IPS-18c (cell line): Measurements from ENCODE around the gene MYO18A.
"Not testable (repeated sequence)": the region's sequence is repeated elsewhere in the genome, so short reads cannot be mapped to it uniquely, and the experiment has no call there.

Source experiments
- H3K4me3 ChIP-seq: 2 replicates; pipeline ENCODE4 v1.7.0; 2013; ENCODE audit warnings: low read depth, mild to moderate bottlenecking, low read length, moderate library complexity; ENCODE audit not compliant: insufficient read depth
- H3K9me3 ChIP-seq: one replicate; pipeline ENCODE4 v1.6.1; 2013; ENCODE audit warnings: mild to moderate bottlenecking, low read length, moderate library complexity; ENCODE audit not compliant: control insufficient read depth, insufficient read depth

MYO18A gene

DNA sequence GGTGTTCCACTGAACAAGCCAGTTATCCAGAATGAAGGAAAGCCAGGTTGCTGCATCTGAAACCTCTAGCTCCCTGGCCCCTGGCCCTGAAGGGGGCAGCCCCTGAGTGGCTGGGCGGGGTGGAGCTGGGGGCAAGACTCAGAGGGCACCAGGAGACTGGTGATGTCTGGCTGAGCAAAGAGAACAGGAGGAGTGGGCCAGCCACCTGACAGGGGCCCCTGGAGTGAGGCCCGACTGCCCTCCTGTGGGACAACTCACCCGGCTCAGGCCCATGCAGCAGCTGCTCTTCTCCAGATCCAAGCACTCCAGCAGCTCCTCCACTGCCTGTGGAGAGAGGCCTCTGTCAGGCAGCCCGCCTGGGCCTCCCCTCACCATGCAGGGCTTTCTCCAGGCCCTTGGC lies 76.9 kb downstream of the MYO18A start:
- H3K4me3 ChIP-seq = no peak overlapping the region
- no peaks in the 10 kb centered on the region for H3K9me3 ChIP-seq

DNA sequence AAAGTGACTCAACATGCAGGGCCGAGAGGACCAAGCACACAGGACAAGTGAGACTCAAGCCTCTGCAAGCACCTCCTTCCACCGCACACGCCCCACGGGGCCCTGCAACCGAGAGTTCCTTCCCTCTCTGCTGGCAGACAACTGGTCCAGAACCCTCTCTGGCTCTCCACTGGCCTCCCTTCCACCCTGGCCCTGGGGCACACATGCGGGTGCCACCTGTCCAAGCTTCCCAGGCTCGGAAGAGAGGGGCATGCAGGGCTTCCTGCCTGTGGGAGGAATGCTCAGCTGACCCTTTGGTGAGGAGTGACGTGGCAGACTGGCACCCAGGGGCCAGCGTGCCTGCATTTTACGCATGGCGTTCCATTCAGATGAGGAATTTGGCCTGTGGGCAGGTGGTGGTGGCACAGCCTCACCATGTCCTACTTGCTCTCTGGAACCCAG lies 77.4 kb downstream of the MYO18A start:
- Histone ChIP-seq H3K9me3 (no peaks in the 10 kb centered on the region), H3K4me3 (no peak overlapping the region)

DNA sequence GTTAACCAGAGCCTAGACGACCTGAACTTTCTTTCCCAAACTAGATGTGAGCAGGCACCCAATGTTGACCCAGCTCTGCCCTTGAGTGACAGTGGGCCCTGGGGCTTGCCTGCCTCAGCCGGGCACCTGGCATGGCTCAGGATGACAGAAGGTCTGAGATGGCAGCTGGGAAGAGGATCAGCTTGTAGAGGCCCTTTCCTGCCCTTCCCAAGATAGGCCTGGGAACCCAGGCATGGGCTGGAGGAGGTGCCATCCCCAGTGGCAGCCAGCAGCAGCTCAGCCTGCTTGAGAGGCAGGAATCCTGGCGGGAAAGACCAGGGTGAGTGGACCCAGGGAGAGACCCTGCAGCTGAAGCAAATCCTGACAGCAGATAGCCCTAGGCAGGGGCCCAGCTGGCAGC lies 78.2 kb downstream of the MYO18A start:
- H3K9me3 ChIP-seq = no peaks in the 10 kb centered on the region
- no peak overlapping the region for H3K4me3 ChIP-seq

DNA sequence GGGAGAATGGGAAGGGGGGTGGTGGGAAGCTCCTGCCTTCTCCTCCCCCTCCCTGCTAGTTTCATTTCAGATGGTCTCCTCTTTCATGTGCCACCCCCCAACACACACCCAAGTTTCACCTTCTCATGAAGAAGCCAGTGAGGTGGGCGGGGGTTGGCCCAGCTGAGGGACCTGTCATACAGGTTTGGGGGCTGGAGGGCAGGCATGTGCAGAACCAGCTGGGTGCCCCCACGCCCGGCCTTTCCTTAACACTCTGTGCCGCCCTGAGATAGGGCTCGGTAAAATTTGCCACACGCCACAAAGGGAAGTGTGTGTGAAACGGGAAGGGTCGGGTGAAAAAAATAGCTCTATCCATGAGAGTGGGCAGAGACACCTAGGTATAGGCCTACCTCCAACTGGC lies 79.9 kb downstream of the MYO18A start:
- no peak overlapping the region for H3K4me3 ChIP-seq
- no peaks in the 10 kb centered on the region for H3K9me3 ChIP-seq

DNA sequence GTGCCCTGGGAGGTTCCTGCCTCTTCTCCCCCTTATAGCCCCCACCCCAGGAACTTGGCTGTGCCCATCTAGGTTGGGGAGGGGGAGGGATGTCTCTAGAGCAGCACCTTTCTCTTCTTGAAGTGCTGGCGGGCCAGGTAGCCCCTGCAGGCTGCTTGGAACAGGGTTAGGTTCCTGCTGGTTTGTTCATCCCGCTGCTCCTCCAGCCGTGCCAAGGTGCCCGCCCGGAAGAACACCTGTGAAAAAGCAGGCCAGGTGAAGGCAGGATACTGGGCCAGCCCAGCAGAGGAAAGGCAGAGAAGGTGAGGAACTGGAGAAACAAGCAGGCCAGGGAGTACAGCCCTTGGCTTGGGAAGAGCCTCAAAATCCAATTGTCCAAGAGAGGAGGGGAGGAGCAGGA lies 80.7 kb downstream of the MYO18A start:
- no peaks in the 10 kb centered on the region for H3K9me3 ChIP-seq
- no peak overlapping the region for H3K4me3 ChIP-seq

DNA sequence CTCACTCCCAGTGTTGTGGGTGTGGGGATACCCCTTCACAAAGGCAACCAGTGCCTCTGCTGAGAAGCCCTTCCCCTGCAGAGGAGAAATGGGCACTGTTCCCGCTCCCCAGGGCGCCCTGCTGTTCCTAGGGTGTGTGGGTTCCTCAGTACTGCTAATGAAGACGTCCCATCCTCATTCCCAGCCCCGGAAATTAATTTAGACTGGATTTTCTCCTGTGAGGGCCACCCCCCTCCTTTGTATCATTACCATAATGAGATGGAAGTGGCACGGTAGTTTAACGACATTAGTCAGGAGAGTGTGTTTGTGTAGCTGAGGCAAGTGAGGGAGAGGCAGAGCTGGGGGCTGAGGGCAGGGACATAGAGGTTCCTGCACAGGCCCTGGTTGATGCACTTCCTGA lies 84.1 kb downstream of the MYO18A start:
- H3K9me3 ChIP-seq = no peaks in the 10 kb centered on the region
- no peak overlapping the region for H3K4me3 ChIP-seq

DNA sequence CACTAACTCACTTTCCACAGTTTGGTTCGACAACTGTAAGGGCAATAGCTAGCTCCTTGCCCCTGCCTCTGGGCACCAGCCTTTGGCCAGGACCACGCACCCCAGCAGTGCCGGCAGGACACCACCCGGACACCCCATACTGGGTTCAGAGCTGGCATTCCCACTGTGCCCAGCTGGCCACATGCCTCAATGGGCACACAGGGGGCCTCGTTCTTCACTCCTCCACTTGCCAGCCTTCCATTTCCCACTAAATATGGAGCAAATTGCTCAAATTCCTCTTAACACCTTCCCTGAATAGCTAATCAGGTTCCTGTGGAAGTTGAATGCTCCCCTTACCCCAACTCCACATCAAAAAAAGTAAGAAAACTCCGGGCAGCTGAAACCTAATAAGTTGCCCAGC lies 84.8 kb downstream of the MYO18A start:
- no peak overlapping the region for H3K4me3 ChIP-seq
- no peaks in the 10 kb centered on the region for H3K9me3 ChIP-seq

DNA sequence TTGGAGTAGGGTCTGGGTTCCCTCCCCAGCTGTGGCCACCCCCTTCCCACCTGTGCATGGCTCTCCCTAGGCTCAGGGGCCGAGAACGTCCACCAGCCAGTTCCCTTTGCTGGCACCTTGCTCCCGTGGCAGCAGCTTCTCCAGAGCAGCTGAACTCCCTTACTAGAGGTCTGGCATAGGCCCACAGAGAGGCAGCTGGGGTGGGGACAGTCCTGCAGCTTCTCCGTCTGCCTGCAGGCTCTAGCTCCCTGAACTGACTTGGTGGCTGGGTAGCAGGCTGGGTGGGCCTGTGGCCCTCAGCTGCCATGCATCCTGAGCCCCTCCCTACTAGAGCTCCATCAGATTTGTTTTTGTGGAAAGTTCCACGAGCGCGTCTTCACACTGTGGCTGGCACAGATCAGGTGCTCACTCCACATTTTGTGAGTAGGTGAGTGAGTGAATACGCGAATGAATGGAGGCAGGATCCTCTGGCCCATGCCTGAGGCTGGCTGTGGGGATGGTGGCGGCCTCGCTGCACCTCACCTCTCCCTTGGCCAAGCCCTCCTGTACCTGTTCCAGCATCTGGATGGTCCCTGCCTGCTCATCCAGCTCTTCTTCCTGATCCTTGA lies 86.0 kb downstream of the MYO18A start:
- Histone ChIP-seq H3K9me3 (no peaks in the 10 kb centered on the region), H3K4me3 (no peak overlapping the region)

DNA sequence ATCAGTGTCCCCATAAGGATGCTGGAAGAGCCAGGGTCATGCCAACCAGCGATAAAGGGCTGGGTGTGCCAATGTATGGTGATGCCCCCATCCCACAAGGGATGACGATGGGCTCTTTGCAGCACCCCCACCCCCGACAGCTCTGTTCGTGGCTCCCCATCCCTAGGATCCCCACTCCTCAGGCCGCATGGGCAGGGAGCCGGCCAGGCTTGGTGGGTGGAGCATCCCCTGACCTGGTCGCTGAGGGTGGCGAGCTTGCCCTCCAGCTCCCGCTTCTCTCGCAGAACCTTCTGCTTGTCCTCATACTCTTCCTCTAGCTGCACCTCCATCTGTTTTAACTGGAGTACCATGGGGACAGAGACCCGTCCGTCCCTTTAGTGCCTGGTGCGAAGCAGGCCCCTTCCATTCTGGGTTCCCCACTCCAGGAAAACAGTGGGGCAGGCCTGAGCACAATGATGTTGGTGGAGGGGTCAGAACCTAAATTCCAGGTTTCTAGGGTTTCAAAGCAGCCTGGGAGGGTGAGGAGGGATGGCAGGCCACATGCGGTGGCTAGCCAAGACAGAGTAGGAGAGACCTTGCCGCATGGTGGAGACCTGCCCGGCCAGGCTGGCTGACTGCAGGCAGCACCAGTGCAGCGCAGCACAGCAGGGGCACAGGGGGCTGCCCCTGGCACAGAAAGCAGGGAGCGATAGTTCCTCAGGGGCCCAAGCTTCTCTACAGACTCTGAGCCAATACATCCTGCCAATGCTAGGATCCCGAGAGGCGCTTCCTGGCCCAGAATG lies 86.9 kb downstream of the MYO18A start:
- H3K9me3 ChIP-seq = no peaks in the 10 kb centered on the region
- no peak overlapping the region for H3K4me3 ChIP-seq

DNA sequence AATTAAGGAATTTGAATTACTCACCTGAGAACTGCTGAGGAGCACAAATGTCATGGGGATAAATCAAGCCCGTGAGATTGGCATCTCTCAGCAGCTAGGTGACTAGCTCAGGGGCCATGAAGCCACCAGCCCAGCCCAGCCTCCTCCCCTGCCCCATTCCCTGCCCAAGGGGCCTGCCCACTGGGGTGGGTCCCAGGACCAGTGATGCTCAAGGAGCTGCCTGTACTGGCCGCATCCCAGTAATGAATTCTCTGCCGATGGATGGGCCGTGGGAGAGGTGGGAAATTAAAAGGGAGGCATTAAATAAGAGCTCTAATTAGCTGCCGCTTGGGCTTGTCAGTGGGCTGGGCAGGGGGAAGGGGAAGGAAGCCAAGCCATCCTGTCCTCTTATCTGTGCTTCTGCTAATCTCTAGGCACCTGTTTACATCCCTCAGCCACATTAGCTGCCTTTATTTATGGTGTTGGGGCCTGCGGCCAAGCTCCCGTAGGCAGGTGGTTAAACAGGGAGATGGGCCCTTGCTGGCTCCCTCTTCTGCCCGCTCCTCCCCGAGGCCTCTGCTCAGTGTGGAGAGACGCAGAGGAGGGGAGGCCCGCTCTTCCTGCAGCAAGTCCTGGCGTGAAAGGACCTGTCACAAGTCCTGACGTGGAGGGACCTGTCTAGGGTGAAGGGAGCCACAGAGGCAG lies 88.5 kb downstream of the MYO18A start:
- no peak overlapping the region for H3K4me3 ChIP-seq

DNA sequence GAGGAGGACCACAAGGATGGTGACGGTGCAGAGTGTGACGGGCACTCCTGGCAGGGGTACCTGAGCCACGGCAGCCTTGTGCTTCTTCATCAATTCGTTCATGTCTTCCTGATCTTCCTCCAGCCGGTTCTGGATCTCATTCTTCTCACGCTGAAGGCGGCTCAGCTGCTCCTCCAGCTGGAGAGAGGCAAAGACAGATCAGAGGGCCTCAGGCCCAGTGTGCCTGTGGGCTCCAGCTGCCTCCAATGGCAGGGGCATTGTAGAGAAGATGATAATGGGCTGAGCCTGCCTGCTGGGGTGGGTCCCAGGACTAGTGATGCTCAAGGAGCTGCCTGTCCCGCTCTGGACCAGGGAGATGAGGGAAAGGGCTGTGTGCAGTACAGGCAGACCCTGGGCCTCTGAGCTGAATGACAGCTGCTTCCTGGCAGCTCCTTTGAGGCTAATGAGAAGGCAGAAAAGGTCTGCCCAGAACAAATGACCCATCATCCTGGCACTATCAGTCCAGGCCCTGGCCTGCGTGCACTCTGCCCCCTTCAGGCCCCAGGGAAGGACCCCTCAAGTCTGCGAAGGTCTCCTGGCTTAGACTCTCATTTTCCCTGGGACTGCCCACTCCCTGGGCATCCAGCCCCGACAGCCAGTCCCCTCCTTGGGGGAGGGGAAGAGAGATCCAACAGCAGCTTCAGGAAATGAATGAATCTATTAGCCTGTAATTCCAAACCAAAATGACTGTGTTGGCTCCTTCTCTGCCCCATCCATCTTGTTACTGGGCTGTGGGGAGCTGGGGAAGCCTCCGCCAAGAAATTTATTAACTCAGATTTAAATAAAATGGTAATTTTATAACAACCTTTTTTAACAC lies 89.2 kb downstream of the MYO18A start:
- Histone ChIP-seq H3K9me3 (no peaks in the 10 kb centered on the region), H3K4me3 (no peak overlapping the region)

More for the DNA sequence above, 88.5 kb downstream of the MYO18A start:
- no peaks in the 10 kb centered on the region for H3K9me3 ChIP-seq

DNA sequence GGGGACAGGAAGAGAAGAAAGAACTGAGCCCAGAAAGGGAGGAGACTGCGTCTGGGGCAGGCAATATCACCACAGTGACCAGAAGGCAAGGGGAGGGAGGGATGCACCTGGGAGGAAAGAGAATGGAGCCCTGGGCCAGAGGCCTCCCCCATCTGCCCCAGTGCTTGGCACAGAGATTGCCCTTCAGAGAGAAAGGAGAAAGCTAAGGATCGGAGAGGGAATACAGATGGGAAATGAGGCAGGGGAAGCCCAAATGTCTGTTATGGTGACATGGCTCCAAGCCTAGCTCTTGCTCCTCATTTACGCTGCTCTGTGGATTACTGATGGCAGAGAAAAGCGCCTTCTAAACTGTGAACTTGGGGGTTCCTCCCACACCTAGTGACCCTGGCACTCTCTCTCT lies 90.1 kb downstream of the MYO18A start:
- Histone ChIP-seq H3K4me3 (no peak overlapping the region), H3K9me3 (no peaks in the 10 kb centered on the region)

DNA sequence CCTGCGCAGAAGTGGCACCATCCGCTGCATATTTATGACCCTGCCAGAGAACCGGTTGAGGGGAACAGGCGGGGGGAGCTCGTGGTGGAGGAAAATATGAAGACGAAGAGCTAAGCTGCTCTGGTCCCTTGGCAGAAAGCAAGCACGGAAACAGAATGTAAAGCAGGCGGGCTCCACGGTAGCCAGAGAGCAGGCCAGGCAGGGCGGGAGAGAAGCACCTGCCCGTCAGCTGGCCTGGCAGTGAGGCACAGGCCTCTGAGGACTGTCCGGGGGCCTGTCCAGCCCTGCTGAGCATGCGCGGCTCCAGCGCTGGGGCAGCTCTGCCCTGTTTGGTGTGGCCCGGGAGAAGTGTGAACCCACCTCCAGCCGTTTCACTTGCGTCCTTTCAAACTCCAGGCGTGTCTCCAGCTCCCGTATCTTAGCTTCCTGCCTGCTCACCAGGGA lies 90.6 kb downstream of the MYO18A start:
- Histone ChIP-seq H3K4me3 (no peak overlapping the region), H3K9me3 (no peaks in the 10 kb centered on the region)

DNA sequence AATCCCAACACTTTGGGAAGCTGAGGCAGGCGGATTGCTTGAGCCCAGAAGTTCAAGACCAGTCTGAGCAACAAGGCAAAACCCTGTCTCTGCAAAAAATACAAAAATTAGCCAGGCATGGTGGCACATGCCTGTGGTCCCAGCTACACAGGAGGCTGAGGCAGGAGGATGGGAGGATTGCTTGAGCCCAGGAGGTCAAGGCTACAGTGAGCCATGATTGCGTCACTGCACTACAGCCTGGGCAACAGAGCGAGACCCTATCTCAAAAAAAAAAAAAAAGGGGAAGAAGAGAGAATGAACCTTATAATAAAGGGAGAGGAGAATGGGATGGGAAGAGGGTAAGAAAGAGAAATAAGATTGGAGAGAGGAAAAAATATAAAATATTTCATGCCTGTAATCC lies 91.4 kb downstream of the MYO18A start:
- not testable (repeated sequence) for H3K9me3 ChIP-seq

DNA sequence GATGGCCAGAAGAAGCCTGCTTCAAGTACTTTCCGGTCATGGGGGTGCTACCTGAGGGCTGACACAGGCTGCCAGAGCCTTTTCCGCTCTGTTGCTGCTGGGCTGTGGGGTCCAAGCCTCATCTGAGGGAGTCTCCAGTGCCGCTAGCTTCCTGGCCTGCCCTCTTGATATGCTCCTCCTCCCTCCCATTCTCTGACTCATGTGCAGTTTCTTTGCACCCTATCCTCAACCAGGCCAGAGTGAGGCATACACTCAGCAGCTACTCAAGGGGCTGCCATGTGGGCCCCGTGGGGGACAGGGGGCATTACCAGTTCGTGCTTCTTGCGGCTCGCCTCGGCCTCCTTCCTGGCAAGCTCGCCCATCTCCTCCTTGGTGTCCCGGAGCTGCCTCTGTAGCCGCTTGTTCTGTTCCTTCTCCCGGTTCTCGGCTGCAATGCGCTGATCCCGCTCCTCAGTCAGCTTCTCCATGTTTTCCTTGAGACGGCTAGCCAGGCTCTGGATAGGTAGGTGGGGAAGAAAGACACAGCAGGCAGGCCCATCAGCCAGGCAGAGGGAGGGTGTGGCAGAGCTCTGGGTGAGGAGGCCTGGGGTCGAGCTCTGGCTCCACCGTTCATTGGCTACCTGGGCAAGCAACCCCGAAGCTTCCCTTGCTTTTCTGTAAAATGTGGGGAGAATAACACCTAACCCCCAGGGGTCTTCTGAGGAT lies 93.4 kb downstream of the MYO18A start:
- Histone ChIP-seq H3K9me3 (no peaks in the 10 kb centered on the region), H3K4me3 (no peak overlapping the region)

More for the DNA sequence above, 91.4 kb downstream of the MYO18A start:
- H3K4me3 ChIP-seq = not testable (repeated sequence)

DNA sequence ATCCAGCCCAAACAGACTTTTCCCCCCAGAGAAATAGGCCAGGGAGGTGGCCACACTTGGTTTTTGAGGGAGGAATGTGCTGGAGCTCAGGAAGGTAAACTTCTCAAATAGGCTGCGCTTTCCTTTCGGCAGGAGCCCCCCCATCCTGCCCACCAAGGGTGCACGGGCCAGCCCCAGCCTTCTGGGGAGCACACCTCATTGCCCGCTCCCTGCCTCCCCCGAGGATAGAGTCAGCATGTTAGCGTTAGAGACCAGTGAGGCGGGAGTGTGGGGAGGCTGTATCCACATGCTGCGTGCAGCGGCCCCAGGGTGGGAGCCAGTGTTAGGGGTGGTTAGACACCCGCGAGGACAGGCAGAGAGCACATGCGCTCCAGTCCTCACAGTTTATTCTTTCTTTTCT lies 95.0 kb downstream of the MYO18A start:
- no peak overlapping the region for H3K4me3 ChIP-seq
- H3K9me3 ChIP-seq = no peaks in the 10 kb centered on the region
